ENCODE results near the gene PEX7.
"Not testable (repeated sequence)": the region's sequence is repeated elsewhere in the genome, so short reads cannot be mapped to it uniquely, and the experiment has no call there.

PEX7 gene

DNA sequence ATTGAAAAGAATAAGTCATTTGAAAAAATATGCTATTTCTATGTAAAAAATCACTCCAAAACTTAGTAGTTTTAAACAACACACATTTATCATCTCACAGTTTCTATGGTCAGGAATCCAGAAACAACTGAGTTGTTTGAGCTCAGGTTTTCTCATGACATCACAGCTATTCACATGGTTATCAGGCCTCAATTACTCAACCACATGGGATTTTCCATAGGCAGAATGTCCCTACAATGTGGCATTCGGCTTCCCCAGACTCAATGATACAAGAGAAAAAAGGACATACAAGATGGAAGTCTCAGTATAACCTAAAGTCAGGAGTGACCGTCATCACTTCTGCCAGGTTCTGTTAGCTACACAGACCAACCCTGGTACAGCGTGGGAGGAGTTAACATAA, 96.3 kb downstream of the PEX7 start:
- peak; percentile 27 to 60 (median 56) for DNase-seq

DNA sequence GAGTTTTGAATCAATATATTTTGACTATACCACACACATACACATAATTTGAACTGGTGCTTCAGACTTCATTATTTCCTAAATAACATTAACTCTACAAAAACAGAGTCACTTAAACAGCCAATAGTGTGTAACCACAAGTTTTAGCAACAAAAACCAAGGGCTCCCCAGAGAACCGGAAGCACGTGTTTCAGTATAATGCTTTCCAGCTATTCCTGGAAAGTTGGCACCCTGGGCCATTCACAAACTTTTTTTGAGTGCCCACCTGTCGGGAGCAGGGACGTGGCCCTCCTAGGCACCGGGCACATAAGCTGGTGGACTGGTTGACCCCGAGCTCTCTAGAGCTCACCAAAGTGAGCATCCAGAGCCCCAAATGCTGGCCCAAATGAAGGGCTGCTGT, 97.8 kb downstream of the PEX7 start:
- peak; percentile 17 to 26 (median 19) for DNase-seq

DNA sequence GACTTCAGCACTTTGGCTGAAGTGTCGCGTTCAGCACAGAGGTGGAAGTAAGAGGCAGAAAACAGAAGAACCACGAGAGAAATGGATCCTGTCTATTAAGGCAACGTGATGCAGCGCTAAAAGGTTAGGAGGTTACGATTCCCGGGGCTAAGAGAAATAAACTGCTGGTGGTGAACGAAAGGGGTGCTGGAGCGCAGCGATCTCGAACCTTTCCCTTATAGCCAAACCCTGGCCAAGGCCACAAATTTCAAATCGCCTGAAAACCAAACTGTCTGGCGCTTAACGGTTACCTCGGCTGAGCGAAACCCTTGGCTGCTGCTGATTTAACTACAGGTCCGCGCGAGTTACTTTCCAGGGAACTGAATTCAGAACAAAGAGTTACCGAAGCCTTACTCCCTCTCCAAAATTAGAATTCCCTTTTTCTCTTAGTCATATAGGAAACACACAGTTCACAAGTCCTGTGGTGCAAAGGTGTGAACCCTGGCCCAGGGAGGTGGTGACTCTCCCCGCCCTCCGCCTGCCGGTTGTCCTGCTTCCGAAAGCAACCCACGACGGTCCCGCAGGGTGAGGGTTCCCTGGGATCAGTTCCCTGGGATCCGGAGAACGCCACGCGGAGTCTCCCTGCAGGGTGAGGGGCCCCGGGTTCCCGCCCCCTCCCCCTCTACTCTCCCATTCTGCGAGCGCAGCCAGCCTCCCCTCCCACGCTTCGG, 98.4 kb downstream of the PEX7 start:
- DNase-seq: peak in 2 of 3 donors; percentile 18 to 38

DNA sequence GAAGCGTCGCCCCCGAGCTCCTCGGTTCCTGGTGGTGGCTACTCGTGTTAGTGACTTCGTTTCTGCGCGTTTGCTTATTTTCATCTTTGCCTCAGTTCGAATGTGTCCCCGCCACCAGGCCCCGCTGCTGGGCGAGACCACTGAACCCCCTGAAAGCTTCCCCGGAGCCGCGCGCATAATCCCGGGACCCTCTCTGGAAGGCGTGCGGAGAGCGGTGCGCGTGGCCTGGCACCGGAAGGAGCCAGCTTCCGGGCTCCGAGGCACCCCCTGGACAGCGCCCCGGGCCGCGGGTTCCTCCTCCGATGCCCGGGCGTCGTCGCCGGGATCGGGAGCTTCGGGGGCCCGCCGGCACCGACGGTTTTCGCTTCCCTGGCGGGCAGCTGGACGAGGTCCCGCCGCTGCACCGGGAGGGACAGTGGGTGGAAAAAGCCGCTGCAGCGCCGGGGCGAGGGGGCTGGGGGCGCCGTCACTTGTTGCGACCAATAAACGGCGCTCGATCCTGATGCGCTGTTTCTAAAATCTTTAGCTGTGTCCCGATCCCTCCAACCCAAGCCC, 99.1 kb downstream of the PEX7 start:
- peak; percentile 29 to 57 (median 30) for DNase-seq

DNA sequence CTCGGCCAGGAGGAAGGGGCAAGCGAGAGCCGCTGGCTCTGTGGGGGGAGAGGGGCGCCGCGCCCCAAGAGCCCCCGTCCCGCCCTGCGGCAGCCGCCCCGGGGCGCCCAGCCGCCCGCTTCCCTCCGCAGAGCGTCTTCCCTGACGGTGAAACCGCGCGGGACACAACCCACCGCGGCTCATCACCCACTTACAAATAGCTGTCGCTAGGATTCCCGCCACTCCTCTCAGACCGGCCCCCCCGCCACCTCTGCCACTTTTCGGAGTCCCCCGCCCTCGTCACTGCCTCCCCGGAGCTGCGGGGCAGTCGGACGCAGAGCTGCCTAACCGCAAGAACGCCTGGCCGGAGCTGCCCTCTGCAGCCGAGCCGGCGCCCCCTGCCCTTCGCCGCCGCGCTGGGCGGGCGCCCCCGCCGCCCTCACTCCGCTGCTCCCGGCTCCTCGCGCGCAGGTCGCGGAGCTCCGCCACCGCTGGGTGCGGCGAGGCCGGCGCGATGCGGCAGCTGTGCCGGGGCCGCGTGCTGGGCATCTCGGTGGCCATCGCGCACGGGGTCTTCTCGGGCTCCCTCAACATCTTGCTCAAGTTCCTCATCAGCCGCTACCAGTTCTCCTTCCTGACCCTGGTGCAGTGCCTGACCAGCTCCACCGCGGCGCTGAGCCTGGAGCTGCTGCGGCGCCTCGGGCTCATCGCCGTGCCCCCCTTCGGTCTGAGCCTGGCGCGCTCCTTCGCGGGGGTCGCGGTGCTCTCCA, 99.7 kb downstream of the PEX7 start, which contains the start of gene SLC35D3:
SLC35D3 (plus strand) TSS at position 366 of the 749 bp plus-strand sequence; CDS start at position 494, 128 bp downstream.
- peak; percentile 53 to 70 (median 61) for DNase-seq

DNA sequence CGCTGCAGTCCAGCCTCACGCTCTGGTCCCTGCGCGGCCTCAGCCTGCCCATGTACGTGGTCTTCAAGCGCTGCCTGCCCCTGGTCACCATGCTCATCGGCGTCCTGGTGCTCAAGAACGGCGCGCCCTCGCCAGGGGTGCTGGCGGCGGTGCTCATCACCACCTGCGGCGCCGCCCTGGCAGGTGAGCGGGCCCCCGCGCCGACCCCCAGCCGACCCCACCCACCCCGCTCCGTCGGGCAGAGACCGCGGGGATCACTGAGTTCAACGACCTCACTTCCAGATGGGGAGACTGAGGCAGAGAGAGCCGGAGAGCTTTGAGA, 100.3 kb downstream of the PEX7 start:
- no peak for DNase-seq

DNA sequence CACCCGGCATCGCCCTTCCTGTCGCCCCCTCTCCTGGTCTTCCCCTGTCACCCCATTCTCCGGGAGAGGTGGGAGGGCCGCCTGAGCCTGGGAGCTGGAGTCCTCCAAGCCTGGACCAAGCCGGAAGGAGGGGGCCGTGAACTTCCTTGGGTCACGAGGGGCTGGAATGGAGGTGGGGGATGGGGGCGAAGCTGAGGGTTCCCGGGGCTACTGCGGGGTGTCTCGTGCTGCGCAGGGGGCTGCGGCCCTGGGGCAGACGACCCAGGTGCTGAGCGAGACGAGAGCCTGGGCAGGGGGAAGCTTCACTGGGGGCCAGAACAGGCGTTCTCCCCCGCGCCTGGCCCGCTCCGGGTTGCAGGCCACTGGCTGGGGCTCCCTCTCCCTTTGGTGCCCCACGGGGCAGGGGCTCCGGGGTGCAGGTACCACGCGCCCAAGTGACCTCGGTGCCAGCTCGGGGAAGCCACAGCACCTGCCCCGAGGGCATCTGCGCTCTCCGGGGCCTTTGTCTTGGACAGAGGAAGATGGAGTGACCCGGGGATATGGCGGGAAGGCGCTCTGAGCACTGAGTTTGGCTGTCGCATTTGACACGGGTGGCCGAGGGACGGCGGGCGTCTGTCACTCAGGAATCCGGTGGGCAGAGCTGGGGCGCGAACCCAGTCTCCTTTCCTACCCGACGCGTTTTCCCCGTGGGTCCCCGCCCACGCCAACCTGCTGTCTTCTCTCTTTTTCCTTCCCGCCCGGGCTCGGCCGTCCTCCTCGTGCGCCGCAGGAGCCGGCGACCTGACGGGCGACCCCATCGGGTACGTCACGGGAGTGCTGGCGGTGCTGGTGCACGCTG, 100.9 kb downstream of the PEX7 start:
- peak in 1 of 3 donors; percentile 30 for DNase-seq

DNA sequence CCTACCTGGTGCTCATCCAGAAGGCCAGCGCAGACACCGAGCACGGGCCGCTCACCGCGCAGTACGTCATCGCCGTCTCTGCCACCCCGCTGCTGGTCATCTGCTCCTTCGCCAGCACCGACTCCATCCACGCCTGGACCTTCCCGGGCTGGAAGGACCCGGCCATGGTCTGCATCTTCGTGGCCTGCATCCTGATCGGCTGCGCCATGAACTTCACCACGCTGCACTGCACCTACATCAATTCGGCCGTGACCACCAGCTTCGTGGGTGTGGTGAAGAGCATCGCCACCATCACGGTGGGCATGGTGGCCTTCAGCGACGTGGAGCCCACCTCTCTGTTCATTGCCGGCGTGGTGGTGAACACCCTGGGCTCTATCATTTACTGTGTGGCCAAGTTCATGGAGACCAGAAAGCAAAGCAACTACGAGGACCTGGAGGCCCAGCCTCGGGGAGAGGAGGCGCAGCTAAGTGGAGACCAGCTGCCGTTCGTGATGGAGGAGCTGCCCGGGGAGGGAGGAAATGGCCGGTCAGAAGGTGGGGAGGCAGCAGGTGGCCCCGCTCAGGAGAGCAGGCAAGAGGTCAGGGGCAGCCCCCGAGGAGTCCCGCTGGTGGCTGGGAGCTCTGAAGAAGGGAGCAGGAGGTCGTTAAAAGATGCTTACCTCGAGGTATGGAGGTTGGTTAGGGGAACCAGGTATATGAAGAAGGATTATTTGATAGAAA, 101.7 kb downstream of the PEX7 start:
- no peak for DNase-seq

DNA sequence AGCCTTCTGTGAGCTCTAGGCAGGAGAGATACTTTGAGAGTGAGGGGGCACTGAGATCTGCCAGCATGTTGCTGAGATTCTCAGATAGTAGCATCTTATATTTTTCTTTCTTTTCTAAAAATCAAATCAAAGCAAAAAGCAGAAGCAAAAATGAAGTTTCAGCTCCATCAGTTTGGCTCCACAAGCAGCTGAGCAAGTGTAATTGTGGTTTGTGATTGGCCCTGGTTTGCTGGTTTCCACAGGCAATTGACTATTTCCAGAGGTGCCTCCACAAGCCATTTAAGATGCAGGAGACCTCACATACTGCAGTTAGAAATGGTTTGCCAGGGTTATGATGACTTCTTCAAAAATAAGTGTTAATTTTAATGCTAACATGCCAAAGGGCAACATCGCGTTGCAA, 104.0 kb downstream of the PEX7 start:
- no peak for DNase-seq

DNA sequence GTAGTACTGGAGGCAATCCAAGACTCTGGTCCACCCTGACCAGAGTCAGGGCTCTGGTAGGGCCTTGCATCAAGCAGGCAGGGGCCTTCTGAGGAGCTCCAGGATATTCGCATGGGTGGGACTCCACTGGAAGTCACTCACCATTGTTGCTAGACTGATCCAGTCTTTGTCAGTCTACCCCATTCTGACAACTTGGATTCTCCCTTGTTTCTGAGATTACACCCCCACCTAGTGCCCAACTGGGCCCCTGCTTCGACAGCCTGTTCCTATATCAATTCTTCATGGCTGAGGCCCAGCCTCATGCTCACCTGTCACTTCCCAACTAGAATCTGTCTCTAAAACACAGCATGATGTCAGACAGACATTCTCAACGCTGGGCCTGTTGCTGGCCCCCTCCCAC, 104.9 kb downstream of the PEX7 start:
- DNase-seq: peak in 2 of 3 donors; percentile 23 to 38

DNA sequence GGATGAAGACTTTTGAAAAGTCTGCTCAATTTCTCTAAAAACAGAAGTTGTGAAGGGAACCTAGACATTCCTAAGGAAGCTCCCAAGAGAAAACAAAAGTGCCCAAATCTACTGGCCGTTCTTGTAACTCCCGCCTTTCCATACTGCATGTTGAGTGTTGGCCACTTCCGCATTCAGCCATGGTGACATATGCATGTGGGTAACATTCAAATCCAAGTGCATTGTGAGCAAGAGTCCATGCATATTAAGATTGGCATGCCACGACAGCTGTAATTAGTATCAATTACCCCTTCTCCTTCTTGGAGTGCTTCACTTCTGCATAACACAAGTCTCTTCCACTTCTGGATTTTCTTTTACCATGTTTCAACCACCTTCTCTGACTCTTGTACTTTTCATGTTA, 108.1 kb downstream of the PEX7 start:
- no peak for DNase-seq

DNA sequence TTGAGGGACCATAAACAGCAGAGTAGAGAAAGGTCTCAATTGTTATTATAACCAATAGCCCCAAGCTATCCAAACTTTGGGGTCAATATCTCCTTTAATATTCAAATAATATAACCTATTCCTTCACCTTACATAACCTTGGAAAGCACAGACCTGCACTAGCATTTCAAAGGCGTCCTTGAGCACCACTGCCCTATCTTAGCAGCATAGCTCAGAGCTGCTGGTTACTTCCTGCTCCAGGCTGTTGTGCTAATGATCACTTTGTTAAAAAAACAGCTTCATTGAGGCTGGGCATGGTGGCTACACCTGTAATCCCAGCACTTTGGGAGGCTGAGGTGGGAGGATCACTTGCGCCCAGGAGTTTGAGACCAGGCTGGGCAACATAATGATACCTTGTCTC, 110.2 kb downstream of the PEX7 start:
- no peak for DNase-seq

DNA sequence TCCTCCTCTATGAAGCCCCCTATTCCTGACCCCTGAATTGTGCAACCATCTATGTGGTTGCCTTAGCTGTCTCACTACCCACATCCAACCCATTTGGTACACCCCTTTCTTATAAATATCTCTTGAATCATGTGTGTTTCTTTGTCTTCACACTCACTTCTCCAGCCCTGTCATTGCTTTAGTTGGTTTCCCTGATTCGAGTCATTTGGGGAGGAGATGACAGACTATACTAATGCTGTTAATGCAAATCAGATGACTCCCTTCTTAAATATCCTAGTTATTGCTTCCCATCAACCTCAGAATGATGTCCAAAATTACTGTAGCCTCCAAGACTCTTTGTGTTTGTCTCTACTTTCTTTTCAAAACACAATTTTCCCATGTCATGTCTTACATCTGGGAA, 122.7 kb downstream of the PEX7 start:
- no peak for DNase-seq

DNA sequence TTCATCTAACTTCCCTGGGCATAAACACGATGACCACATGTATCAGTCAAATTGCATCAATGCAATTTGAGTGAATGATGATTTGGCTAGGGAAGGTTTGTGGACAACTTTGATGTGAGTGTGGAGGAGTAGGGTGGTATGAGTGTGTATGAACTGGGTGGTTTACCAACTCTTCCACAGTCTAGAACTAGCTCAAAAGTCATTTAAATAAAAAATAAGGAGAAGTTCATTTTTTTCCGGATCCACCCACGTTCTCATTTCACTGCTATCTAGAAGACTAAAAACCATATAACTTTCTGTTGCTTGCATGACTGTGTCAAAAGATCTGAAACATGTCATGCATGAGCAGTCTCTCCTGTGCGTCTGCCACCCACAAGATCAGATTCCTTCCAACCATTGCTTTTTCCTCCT, 123.3 kb downstream of the PEX7 start:
- peak; percentile 26 to 57 (median 46) for DNase-seq

DNA sequence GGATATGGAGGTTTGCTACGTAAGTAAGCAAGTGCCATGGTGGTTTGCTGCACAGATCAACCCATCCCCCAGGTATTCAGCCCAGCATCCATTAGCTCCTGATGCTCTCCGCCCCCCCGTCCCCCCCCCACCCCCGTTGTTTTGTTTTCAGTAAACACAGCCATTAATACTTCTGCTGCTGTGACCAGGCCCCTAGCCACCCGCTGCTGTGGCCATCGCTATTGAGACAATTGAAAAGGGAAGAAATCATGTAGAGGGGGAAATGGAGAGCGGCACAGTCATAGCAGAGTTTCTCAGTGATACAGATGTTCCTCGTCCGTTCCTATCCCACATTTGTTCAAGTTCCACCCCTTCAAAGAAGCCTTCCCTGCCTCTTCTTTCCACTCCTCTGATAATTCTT, 124.6 kb downstream of the PEX7 start:
- no peak for DNase-seq

DNA sequence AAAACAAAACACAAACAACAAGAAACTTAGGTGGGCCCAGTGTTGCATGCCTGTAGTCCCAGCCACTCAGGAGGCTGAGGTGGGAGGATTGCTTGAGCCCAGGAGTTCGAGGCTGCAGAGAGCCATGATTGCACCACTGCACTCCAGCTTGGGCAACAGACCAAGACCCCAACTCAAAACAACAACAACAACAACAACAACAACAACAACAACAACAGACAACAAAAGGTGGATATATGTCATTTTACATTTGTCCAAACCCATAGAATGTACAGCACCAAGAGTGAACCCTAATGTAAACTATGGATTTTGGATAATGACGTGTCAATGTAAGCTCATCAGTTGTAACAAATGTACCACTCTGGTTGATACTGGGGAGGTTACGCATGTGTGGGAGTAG, 127.6 kb downstream of the PEX7 start:
- not testable (repeated sequence) for DNase-seq

DNA sequence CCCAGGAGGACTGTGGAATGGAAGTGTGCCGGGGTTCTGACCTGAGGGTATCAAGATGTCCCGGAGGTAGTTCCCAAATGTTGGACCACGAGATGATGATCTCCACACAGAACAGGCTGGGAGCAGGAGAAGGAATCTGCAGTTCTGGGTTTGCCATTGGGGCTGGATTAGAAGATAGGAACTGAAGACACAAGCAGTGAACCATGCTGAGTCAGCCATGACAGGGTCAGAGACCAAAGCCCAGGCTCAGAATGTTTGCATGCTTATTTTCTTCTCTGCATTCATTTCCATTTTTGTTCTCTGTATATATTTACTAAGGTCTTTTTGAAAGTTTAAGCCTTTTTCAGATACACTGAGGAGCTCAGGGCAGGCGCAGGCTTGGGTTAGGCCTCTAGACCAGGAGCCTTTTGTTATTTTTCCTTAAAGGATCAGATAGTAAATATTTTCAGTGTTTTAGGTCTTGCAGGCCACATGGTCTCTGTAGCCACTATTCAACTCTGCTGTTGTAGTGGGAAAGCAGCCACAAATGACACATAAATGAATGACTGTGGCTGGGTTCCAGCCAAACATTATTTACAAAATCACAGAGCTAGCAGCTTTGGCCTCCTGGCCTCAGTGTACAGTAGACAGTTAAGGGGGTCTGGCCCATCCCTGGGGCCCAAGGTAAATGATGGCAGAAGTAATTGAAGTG, 128.2 kb downstream of the PEX7 start:
- no peak for DNase-seq

DNA sequence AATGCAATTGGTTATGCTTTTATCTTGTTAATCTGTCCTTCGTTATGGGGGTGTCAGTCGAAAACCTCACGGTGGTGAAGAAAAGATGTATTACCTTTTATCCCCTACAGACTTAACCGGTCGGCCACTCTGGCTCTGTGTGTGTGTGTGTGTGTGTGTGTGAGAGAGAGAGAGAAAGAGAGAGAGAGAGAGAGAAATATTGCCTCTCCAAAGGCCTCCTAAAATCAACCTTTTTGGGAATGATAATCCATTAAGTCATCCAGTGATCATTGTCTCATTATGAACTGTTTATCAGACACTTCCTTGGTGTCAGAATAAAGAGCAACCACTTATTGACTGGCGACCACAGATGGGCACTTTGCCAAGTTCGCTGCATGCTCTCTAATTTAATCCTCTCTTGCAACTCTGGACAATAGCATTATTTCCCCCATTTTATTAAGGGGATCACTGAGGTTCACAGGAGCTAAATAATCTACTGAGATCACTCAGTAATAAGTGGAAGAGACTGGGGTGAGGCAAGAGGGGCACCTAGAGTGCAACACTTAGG, 130.4 kb downstream of the PEX7 start:
- no peak for DNase-seq

DNA sequence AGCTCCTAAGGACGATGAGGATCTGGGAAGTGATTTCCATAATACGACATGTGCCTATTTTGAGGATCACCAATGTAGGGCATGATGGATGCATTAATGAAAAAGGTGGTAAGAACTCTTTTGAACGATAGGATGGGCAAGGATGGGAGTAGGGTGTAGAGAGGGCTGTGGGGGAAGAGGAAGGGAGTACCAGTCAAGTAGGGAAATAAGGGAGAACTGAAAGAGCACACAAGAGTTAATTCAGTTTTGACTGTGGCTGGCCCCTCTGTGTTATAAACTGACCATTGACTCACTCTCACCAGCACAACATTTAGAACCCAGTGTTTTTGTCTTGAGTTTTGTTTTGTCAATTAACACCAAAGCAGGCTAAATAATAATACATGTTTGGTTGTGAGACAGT, 132.7 kb downstream of the PEX7 start:
- DNase-seq: no peak

DNA sequence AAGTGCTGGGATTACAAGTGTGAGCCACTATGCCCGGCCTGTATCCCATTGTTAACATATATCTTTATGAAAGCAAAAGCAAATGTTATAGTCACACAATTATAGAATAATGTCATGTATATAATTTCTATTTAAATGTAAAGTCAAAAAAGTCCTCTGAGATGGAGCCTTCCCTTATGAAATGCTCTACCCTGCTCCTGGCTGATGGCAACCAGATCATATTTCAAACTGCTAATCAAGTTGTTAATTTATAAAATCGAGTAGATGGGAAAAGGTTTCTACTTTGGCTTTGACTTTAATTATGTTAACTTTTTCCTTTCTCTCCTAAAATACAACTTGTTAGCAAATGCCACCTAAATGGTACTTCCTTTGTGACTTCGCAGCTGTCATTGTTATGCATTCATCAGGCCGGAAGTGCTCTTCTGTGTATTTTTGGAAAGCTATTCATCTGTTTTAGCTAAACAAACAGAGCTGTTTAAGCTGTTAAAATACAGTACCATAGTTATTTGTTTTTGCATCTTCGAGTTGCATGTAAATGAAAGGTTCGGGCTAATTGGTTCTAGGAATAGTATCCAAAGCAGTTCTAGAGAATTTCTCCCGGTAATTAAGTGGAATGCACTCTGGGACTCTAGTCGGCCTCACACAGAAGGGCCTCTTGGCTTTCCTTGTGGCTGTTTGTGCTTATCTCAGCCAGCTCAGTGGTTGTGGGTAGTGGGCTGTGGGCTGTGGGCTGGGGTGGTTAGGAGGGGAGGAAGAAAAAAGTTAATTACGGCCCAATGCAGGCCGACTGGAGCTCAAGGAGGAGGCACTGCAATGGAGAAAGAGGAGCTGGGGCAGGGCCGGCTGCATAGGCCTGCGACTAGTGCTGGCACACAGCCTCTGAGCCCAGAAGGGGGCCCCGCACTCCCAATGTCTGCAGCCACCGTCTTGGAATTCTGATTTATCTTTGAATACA, 134.5 kb downstream of the PEX7 start:
- DNase-seq: no peak
